PC-9 (cell line): ENCODE measurements around the gene RAB36.

Experiments used
- CTCF ChIP-seq: fragments of 200-600 bp; sonication (generic); conservative IDR thresholded peaks from 2 replicates; pipeline ENCODE4 v1.6.1; 2017; ENCODE audit warnings: mixed run types, antibody characterized with exemption, mild to moderate bottlenecking, moderate library complexity
- EZH2 ChIP-seq: fragments of 200-600 bp; sonication (generic); IDR thresholded peaks from 2 replicates; pipeline ENCODE4 v1.8.0; 2017; ENCODE audit warnings: antibody characterized with exemption, low read depth

- no peak for TF ChIP-seq CTCF
- no peak for TF ChIP-seq EZH2
These were observed 16.1 kb upstream of the RAB36 start for GRCh38 chr22:23129149-23129548.
